T-helper 17 cell (primary cell): ENCODE results near the gene PHYKPL. TPM values are rescaled to one million over a fixed set of nuclear protein-coding genes. Genes with fewer than 3 reads are reported as not detected.

Source experiments
- total RNA-seq, 4 donors: library from RNA in 2 of 4; stranded (reverse) in 2 of 4; gene quantifications; one replicate each; pipeline ENCODE4 v1.2.3 and lab custom pipeline; 2022 to 2026

PHYKPL gene
- total RNA-seq, 2 donors from 2014 or later, result 86.9 to 107 TPM

Other genes starting within 250 kb of the PHYKPL start
- gene PROP1, start 236.6 kb downstream of the PHYKPL start, total RNA-seq, result not detected
- 1 to 10 TPM; 8.5 to 9.0 TPM for gene N4BP3, start 119.3 kb downstream of the PHYKPL start, total RNA-seq
- 10 to 100 TPM; 14.7 to 15.3 TPM for gene RMND5B, start 101.8 kb downstream of the PHYKPL start, total RNA-seq
- gene NHP2, start 78.9 kb downstream of the PHYKPL start, total RNA-seq, result 10 to 100 TPM; 62.2 to 62.4 TPM
- gene GMCL2, start 45.4 kb downstream of the PHYKPL start, total RNA-seq, result not detected
- gene HNRNPAB, start 28.3 kb downstream of the PHYKPL start, total RNA-seq, result 10 to 100 TPM; 89.5 to 90.5 TPM